Loucy (cell line): Measurements from ENCODE around the gene MGMT.
A peak's percentile ranks its signal among the peaks of the same experiment; 100 is the strongest.

ENCODE experiments used
- H2AFZ ChIP-seq: fragments of 200-600 bp; sonication (generic); 2 replicates; pipeline ENCODE4 v1.6.0; 2016; ENCODE audit warnings: antibody characterized with exemption, mild to moderate bottlenecking, low read length, moderate library complexity
- H3F3A ChIP-seq: fragments of 200-600 bp; 2 replicates; pipeline ENCODE4 v1.6.0; 2016; ENCODE audit warnings: antibody characterized with exemption, low read depth, mild to moderate bottlenecking
- H3K27me3 ChIP-seq: fragments of 200-600 bp; sonication (generic); 2 replicates; pipeline ENCODE4 v1.6.1; 2014; ENCODE audit warnings: low read length, mild to moderate bottlenecking; ENCODE audit not compliant: insufficient read depth, poor library complexity, severe bottlenecking
- H3K36me3 ChIP-seq: fragments of 200-600 bp; sonication (generic); 2 replicates; pipeline ENCODE4 v1.6.1; 2016; ENCODE audit warnings: low read length; ENCODE audit not compliant: insufficient read depth
- H3K4me1 ChIP-seq: fragments of 200-600 bp; sonication (generic); 2 replicates; pipeline ENCODE4 v1.5.1; 2014; ENCODE audit warnings: low read length, mild to moderate bottlenecking; ENCODE audit not compliant: insufficient read depth, poor library complexity, severe bottlenecking
- H3K4me2 ChIP-seq: fragments of 200-600 bp; sonication (generic); 2 replicates; pipeline ENCODE4 v1.6.0; 2014; ENCODE audit warnings: antibody characterized with exemption, low read length, low read depth, mild to moderate bottlenecking; ENCODE audit not compliant: poor library complexity, severe bottlenecking
- H3K4me3 ChIP-seq: fragments of 200-600 bp; sonication (generic); 2 replicates; pipeline ENCODE4 v1.5.1; 2014; ENCODE audit warnings: low read length, mild to moderate bottlenecking, mixed read lengths; ENCODE audit not compliant: poor library complexity, severe bottlenecking
- H3K79me2 ChIP-seq: fragments of 200-600 bp; sonication (generic); 2 replicates; pipeline ENCODE4 v1.6.1; 2014; ENCODE audit warnings: low read length; ENCODE audit not compliant: insufficient read depth
- H3K9ac ChIP-seq: fragments of 200-600 bp; sonication (generic); 2 replicates; pipeline ENCODE4 v1.6.0; 2014; ENCODE audit warnings: mild to moderate bottlenecking, low read depth, low read length, moderate library complexity; ENCODE audit not compliant: poor library complexity, severe bottlenecking
- H3K9me2 ChIP-seq: fragments of 200-600 bp; sonication (generic); replicated peaks from 2 replicates; pipeline ENCODE4 v1.6.1; 2016; ENCODE audit warnings: low read depth, low read length, mixed read lengths
- H3K9me3 ChIP-seq: fragments of 200-600 bp; sonication (generic); 2 replicates; pipeline ENCODE4 v1.6.1; 2014; ENCODE audit warnings: mild to moderate bottlenecking, antibody characterized with exemption, low read length, low read depth; ENCODE audit not compliant: insufficient read depth
- H4K20me1 ChIP-seq: fragments of 200-600 bp; sonication (generic); 2 replicates; pipeline ENCODE4 v1.6.0; 2014; ENCODE audit warnings: antibody characterized with exemption, low read length, mild to moderate bottlenecking; ENCODE audit not compliant: insufficient read depth, poor library complexity, severe bottlenecking
- EZH2phosphoT487 ChIP-seq: fragments of 200-600 bp; IDR thresholded peaks from 2 replicates; pipeline ENCODE4 v1.6.1; 2018; ENCODE audit warnings: antibody characterized with exemption, mild to moderate bottlenecking, moderate library complexity, borderline replicate concordance
- TF ChIP-seq, protein P1 (sequence below): fragments of 200-600 bp; sonication (generic); conservative IDR thresholded peaks from 2 replicates; pipeline ENCODE4 v1.5.1; 2014; ENCODE audit warnings: mild to moderate bottlenecking, antibody characterized with exemption, low read length

MGMT gene

DNA sequence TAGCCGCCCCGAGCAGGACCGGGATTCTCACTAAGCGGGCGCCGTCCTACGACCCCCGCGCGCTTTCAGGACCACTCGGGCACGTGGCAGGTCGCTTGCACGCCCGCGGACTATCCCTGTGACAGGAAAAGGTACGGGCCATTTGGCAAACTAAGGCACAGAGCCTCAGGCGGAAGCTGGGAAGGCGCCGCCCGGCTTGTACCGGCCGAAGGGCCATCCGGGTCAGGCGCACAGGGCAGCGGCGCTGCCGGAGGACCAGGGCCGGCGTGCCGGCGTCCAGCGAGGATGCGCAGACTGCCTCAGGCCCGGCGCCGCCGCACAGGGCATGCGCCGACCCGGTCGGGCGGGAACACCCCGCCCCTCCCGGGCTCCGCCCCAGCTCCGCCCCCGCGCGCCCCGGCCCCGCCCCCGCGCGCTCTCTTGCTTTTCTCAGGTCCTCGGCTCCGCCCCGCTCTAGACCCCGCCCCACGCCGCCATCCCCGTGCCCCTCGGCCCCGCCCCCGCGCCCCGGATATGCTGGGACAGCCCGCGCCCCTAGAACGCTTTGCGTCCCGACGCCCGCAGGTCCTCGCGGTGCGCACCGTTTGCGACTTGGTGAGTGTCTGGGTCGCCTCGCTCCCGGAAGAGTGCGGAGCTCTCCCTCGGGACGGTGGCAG, at the start of gene MGMT:
TSS of gene MGMT (plus strand) at position 539 of the 656 bp plus-strand sequence.
- H3K4me1 ChIP-seq, result peaks cover 23% of the 10 kb centered on the region
- H3K9ac ChIP-seq, result peak within 1 kb of the TSS; percentile 95
- H2AFZ ChIP-seq, result peak within 1 kb of the TSS; percentile 85
- H3K79me2 ChIP-seq, result peaks cover 15% of the 10 kb centered on the region
- no peaks in the 10 kb centered on the region for H3F3A ChIP-seq
- H4K20me1 ChIP-seq, result no peaks in the 10 kb centered on the region
- TF ChIP-seq EZH2phosphoT487, result no peak
- TF ChIP-seq, protein P1, sequence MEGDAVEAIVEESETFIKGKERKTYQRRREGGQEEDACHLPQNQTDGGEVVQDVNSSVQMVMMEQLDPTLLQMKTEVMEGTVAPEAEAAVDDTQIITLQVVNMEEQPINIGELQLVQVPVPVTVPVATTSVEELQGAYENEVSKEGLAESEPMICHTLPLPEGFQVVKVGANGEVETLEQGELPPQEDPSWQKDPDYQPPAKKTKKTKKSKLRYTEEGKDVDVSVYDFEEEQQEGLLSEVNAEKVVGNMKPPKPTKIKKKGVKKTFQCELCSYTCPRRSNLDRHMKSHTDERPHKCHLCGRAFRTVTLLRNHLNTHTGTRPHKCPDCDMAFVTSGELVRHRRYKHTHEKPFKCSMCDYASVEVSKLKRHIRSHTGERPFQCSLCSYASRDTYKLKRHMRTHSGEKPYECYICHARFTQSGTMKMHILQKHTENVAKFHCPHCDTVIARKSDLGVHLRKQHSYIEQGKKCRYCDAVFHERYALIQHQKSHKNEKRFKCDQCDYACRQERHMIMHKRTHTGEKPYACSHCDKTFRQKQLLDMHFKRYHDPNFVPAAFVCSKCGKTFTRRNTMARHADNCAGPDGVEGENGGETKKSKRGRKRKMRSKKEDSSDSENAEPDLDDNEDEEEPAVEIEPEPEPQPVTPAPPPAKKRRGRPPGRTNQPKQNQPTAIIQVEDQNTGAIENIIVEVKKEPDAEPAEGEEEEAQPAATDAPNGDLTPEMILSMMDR, result no peak
- peak within 1 kb of the TSS; percentile 84 for H3K4me3 ChIP-seq
- H3K36me3 ChIP-seq, result no peaks in the 10 kb centered on the region
- no peaks in the 10 kb centered on the region for H3K27me3 ChIP-seq
- H3K4me2 ChIP-seq, result peak within 1 kb of the TSS; percentile 87
- H3K9me2 ChIP-seq, result no peaks in the 10 kb centered on the region
- no peaks in the 10 kb centered on the region for H3K9me3 ChIP-seq

DNA sequence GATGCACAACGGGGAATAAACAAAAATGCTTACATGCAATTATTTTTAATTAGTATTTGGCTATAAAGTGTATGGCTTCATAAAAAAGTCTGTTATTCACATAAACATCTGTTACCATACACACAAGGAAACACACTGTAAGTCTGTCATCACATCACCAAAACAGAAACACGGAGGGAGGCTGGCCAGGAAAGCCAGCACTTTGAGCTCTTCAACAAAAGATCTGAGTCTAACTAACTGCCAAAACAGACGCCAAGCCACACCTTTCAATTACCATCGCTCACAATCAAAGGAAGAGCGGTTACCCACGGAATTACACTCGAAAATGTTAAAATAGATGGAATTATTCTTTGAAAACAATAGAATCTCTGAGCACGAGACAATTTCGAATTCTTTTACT, 49.2 kb upstream of the MGMT start:
- Histone ChIP-seq H3K9ac (no peak overlapping the region), H3K4me2 (no peak overlapping the region)
- TF ChIP-seq, protein P1, result no peak
- no peak for TF ChIP-seq EZH2phosphoT487

DNA sequence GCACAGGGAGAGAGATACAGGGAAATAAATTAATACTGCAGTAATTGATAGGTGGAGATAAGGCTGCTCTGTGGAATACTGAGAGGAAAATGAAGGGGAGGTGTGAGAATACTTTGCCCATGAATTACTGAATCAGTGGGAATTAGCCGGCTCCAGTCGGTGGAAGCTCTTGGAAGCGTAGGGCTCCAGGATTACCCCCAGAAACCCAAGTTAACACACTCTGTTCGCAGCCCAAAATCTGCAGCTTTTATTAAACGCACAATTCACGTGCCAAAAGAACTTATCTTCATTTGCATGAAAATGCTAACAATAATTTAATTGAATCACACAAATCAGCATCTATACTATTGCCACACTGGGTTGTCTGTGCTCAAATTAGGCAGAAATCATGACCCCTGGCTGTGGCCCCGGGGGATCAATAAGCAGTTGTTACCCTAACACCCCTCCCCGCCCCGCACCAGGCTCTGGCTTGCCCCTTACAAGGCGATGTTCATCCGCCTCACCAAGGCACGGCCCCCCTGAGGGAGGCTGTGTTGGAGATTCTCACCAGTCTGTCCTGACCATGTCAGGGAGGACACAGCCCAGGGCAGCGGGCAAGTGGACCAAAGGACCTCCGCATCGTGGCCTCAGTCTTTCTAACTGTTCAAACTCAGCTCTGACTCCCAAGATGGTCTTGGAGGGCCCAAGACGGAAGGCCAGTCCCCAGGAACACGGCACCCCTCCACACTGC, 48.4 kb upstream of the MGMT start:
- Histone ChIP-seq H4K20me1 (no peaks in the 10 kb centered on the region), H3K27me3 (no peaks in the 10 kb centered on the region), H3K79me2 (no peaks in the 10 kb centered on the region), H3K9me3 (no peaks in the 10 kb centered on the region), H2AFZ (no peak overlapping the region), H3K4me3 (no peak overlapping the region), H3K4me1 (no peaks in the 10 kb centered on the region), H3K9ac (no peak overlapping the region), H3F3A (no peaks in the 10 kb centered on the region), H3K4me2 (no peak overlapping the region), H3K9me2 (no peaks in the 10 kb centered on the region), H3K36me3 (no peaks in the 10 kb centered on the region)
- TF ChIP-seq, protein P1, result no peak
- no peak for TF ChIP-seq EZH2phosphoT487

More for the DNA sequence above, 49.2 kb upstream of the MGMT start:
- Histone ChIP-seq H2AFZ (no peak overlapping the region), H3K36me3 (no peaks in the 10 kb centered on the region), H3K4me3 (no peak overlapping the region), H3K4me1 (no peaks in the 10 kb centered on the region), H3K27me3 (no peaks in the 10 kb centered on the region), H3K79me2 (no peaks in the 10 kb centered on the region), H3K9me2 (no peaks in the 10 kb centered on the region), H3F3A (no peaks in the 10 kb centered on the region), H3K9me3 (no peaks in the 10 kb centered on the region), H4K20me1 (no peaks in the 10 kb centered on the region)
